Panc1 (cell line): ENCODE measurements around the gene COL5A1.
A peak's percentile ranks its signal among the peaks of the same experiment; 100 is the strongest.

Experiments used
- POLR2AphosphoS5 ChIP-seq: IDR thresholded peaks from 2 replicates; pipeline ENCODE4 v1.6.1; 2012; ENCODE audit warnings: mild to moderate bottlenecking, low read depth, low read length, moderate library complexity
- SIN3A ChIP-seq: IDR thresholded peaks from 2 replicates; pipeline ENCODE4 v1.6.1; 2012; ENCODE audit warnings: low read depth, mild to moderate bottlenecking, low read length, moderate library complexity, borderline replicate concordance; ENCODE audit not compliant: insufficient read depth
- TCF7L2 ChIP-seq: IDR thresholded peaks from 2 replicates; pipeline ENCODE4 v1.6.1; 2011; ENCODE audit warnings: mild to moderate bottlenecking, low read depth, low read length, inconsistent platforms
- TF ChIP-seq, protein P1 (sequence below): fragments of 450-650 bp; IDR thresholded peaks from 2 replicates; pipeline ENCODE4 v1.5.1; 2017; ENCODE audit warnings: mild to moderate bottlenecking
- TF ChIP-seq, protein P2 (sequence below), 2 experiments: IDR thresholded peaks; 2 replicates each; pipeline ENCODE4 v1.6.1; 2011 to 2012; ENCODE audit warnings: low read depth in 2 of 2, control low read depth in 1 of 2, low read length in 1 of 2, mild to moderate bottlenecking in 1 of 2, moderate library complexity in 1 of 2; ENCODE audit not compliant: insufficient read depth in 1 of 2

DNA sequence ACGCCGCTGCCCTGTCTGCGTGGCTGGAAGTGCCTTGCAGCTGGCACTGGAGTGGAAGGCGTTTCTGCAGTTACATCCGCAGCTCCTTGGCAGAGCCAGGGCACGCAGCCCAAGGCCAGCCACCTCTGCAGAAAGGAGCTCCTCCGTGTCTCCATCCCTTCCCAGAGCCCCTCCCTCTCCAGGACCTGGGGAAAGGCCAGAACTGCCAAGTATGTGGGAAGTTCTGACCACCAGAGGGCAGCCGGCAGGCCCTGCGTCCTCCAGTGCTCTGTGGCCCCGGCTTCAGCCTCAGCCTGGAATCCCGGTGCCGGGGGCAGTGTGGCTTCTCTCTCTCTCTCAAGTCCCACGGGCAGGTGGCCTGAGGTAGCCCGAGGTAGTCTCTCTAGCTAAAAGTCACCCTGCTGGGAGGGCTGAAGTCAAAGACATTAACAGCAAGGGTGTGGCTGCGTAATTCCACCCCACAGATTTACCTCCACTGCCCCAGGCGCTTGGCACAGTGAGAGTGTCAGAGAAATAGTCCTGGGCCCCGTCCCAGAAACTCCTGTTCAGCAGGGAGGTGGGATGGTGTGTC is 137.3 kb downstream of the COL5A1 start:
- TF ChIP-seq, protein P1, sequence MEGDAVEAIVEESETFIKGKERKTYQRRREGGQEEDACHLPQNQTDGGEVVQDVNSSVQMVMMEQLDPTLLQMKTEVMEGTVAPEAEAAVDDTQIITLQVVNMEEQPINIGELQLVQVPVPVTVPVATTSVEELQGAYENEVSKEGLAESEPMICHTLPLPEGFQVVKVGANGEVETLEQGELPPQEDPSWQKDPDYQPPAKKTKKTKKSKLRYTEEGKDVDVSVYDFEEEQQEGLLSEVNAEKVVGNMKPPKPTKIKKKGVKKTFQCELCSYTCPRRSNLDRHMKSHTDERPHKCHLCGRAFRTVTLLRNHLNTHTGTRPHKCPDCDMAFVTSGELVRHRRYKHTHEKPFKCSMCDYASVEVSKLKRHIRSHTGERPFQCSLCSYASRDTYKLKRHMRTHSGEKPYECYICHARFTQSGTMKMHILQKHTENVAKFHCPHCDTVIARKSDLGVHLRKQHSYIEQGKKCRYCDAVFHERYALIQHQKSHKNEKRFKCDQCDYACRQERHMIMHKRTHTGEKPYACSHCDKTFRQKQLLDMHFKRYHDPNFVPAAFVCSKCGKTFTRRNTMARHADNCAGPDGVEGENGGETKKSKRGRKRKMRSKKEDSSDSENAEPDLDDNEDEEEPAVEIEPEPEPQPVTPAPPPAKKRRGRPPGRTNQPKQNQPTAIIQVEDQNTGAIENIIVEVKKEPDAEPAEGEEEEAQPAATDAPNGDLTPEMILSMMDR = peak; percentile 83
- TF ChIP-seq, protein P2, sequence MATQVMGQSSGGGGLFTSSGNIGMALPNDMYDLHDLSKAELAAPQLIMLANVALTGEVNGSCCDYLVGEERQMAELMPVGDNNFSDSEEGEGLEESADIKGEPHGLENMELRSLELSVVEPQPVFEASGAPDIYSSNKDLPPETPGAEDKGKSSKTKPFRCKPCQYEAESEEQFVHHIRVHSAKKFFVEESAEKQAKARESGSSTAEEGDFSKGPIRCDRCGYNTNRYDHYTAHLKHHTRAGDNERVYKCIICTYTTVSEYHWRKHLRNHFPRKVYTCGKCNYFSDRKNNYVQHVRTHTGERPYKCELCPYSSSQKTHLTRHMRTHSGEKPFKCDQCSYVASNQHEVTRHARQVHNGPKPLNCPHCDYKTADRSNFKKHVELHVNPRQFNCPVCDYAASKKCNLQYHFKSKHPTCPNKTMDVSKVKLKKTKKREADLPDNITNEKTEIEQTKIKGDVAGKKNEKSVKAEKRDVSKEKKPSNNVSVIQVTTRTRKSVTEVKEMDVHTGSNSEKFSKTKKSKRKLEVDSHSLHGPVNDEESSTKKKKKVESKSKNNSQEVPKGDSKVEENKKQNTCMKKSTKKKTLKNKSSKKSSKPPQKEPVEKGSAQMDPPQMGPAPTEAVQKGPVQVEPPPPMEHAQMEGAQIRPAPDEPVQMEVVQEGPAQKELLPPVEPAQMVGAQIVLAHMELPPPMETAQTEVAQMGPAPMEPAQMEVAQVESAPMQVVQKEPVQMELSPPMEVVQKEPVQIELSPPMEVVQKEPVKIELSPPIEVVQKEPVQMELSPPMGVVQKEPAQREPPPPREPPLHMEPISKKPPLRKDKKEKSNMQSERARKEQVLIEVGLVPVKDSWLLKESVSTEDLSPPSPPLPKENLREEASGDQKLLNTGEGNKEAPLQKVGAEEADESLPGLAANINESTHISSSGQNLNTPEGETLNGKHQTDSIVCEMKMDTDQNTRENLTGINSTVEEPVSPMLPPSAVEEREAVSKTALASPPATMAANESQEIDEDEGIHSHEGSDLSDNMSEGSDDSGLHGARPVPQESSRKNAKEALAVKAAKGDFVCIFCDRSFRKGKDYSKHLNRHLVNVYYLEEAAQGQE (IDR thresholded peaks at IDR 0.05; ENCODE audit: insufficient read depth in 1 of 2, low read depth in 2 of 2, low read length in 1 of 2) = no peak
- TF ChIP-seq POLR2AphosphoS5 = no peak
- TF ChIP-seq TCF7L2 = no peak
- TF ChIP-seq SIN3A = no peak
